Upper lobe of left lung (tissue), 4 donors: ENCODE data around the gene CEP170B.

Experiments
- POLR2A ChIP-seq, 4 donors: fragments of 450-650 bp; IDR thresholded peaks; one replicate each; pipeline ENCODE4 v1.5.1; 2016 to 2017; ENCODE audit warnings: antibody characterized with exemption in 4 of 4, mild to moderate bottlenecking in 2 of 4
- TF ChIP-seq, protein P1 (sequence below), 6 experiments: fragments of 450-650 bp in 4 of 6; fragments of 200-600 bp in 2 of 6; sonication (generic) in 2 of 6; IDR thresholded peaks; one replicate each; pipeline ENCODE4 v1.5.1; 2016 to 2019; ENCODE audit warnings: antibody characterized with exemption in 6 of 6

- TF ChIP-seq POLR2A (IDR thresholded peaks at IDR 0.05), result no peak
- TF ChIP-seq, protein P1, sequence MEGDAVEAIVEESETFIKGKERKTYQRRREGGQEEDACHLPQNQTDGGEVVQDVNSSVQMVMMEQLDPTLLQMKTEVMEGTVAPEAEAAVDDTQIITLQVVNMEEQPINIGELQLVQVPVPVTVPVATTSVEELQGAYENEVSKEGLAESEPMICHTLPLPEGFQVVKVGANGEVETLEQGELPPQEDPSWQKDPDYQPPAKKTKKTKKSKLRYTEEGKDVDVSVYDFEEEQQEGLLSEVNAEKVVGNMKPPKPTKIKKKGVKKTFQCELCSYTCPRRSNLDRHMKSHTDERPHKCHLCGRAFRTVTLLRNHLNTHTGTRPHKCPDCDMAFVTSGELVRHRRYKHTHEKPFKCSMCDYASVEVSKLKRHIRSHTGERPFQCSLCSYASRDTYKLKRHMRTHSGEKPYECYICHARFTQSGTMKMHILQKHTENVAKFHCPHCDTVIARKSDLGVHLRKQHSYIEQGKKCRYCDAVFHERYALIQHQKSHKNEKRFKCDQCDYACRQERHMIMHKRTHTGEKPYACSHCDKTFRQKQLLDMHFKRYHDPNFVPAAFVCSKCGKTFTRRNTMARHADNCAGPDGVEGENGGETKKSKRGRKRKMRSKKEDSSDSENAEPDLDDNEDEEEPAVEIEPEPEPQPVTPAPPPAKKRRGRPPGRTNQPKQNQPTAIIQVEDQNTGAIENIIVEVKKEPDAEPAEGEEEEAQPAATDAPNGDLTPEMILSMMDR (IDR thresholded peaks at IDR 0.05), result no peak
Observed at GRCh38 chr14:104841730-104842129, 23.3 kb upstream of the CEP170B start.
